NCI-H2196 treated with DMSO at 0.1 percent for 48 hours (cell line): ENCODE results near the gene RCBTB2.
"Not testable (repeated sequence)": the region's sequence is repeated elsewhere in the genome, so short reads cannot be mapped to it uniquely, and the experiment has no call there.

Experiments
- DNase-seq: peaks from one replicate; lab custom pipeline; 2025; ENCODE audit not compliant: unreplicated experiment; lab: John Stamatoyannopoulos, UW

The RCBTB2 gene

DNA sequence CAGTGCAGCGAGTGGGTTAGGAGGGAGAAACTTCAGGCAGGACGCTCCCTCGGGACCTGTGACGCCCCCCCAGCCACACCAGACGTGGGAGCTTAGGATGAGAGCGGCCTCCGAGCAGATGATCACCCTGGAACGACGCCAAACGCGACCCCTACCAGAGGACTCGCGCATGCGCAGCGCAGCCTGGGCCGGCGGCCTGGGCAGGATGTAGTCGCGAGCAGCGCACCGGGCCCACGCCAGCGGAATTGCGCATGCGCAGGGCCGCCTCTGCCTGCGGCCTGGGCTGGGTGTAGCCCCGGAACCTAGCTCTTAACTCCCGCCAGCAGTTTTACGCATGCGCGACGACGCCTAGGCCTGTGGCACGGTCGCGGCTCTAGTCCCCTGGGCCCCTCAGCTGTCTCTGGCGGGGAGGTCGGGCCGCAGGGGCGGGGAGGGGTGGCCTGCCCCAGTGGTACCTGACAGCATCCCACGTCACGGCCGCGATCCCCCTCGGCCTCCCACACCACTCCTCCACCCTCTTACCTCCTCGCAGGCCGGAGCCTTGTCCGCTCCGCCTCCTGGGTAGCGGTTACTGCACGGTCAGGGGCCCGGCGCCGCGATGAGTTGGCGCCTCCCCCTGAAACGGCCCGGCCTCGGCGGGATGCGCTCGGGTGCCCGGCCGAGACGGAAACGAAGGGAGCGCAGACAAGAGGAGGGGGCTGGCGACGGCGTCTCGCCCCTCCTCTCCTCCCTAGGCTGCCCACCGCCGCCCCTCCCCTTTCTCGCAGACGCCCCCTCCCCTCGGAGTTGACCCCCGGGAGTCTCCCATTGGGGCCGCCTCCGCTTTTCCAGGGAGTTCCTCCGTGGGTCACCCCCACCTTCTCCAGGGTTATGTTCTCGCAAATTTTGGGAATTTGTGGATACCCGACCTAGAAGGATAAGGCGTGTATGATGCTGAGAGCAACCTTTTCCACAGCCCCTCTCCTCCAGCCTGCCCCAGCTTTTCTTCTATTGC is at the start of gene RCBTB2:
Gene RCBTB2, minus strand, starts transcription at position 575 of the 994 bp plus-strand sequence. CDS start 11,141 bp downstream, outside the sequence.
- DNase-seq, result peak; percentile 76

DNA sequence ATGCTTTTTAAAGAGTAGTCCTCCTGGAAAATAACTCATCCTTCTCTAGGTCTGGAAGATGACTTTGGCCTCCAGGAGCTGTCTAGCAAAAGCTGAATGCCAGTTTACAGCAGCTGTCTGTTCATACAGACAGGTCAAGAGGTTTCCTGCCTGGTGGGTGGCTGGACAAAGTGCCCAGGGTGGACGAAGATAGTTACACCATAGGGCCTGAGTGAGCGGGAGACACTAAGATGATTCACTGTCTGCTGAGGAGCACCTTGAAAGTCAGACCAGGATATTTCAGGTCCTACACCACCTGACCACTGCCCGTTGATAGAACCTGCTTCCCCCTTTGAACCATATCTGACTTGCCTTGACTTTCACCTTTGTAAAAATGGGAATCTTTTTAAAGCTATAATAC is 49.2 kb upstream of the RCBTB2 start:
- DNase-seq, result no peak

GRCh38 chr13:48580896-48581295 is 48.0 kb upstream of the RCBTB2 start:
- DNase-seq, result no peak

DNA sequence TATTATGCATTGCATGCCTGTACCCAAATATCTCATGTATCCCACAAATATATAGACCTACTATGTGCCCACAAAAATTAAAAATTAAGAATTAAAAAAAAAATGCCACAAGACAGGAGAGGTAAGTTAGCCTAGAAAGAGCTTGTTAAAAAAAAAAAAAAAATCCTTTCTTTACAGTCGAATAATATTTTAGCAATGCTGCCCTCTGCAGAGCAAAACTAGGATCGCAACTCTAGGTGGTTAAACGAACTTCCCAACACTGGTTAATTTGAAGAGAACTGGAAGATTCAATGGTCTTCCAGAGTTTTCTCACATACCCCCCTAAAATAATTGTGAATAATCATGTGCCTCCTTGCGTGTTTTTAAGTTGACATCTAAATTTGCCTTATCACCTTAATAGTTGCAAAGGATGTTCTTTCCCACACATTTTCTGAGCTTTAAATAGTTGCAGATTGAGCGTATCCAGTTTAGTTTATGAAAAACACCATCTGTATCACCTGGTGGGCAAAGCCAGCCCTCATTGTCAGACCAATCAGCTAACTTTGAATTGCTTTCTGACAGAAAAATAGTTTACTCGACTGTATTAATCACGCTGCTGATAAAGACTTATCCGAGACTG is 47.4 kb upstream of the RCBTB2 start:
- DNase-seq, result no peak

- not testable (repeated sequence) for DNase-seq
These were observed 47.0 kb upstream of the RCBTB2 start for GRCh38 chr13:48579919-48580180.

DNA sequence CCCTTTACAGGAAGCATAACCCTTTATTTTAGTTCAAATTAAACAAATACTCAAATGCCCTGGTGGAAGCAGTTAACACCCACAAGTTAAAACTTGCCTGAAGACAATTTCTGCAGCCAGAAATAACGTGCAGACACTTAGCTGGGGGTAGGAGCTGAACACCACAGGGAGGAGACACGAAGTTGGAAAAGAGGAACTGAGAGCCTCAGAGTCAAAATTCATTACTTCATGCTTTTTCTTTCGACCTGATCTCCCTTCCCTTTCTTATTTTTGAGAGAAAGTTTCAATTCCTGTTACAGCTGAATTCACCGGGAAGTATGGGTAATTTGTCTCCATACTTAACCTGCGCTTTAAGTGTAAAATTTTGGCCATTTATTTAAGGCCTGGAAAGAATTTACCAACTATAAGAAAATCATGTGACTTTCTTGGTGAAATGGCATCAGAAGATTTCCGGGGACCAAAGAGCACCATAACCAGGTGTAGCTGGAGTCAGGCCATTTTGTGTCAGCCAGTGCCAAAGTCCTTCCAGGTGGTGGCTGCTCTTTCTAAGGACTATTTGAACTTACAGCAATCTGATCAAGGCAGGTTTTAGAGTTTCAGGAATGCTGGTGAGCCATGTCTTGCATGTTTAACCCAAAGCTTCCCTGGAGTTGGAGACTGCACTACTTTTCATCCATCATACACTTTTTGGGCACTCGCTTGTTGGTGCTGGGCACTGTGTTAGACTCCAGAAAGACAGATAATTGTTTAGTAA is 46.5 kb upstream of the RCBTB2 start:
- DNase-seq, result no peak

DNA sequence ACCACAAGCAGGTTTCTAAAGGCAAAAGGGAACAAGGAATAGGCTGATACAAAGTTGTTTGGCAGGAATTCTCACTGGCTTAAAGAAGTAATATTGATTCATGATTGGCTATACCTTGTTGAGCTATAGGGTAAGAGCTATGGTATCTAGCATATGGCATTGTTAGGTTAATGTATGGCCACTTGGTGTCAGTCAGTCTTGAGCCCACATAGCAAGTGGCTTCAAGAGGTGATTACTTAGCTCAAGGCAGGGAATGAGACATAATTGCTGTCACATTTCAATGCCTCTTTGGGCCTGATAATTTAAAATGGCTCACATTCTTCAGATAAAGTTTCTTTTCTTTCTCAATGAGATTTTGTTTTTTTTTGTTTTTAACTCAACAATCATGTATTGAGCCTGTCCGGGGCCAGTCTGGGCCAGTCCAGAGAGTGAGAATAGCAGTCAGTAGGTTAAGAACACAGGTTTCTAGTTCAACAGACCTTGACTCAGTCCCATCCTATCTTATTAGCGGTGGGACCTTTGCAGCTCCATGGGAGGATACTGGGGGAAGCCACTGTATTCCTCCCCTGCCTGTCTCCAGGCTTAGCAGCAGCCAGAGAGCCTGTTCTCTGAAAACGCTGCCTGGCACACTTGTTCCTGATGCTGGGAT is 45.8 kb upstream of the RCBTB2 start:
- no peak for DNase-seq

- no peak for DNase-seq
These were observed 43.6 kb upstream of the RCBTB2 start for GRCh38 chr13:48576448-48577010.

- DNase-seq, result no peak
These were observed 42.2 kb upstream of the RCBTB2 start for GRCh38 chr13:48575031-48575430.

DNA sequence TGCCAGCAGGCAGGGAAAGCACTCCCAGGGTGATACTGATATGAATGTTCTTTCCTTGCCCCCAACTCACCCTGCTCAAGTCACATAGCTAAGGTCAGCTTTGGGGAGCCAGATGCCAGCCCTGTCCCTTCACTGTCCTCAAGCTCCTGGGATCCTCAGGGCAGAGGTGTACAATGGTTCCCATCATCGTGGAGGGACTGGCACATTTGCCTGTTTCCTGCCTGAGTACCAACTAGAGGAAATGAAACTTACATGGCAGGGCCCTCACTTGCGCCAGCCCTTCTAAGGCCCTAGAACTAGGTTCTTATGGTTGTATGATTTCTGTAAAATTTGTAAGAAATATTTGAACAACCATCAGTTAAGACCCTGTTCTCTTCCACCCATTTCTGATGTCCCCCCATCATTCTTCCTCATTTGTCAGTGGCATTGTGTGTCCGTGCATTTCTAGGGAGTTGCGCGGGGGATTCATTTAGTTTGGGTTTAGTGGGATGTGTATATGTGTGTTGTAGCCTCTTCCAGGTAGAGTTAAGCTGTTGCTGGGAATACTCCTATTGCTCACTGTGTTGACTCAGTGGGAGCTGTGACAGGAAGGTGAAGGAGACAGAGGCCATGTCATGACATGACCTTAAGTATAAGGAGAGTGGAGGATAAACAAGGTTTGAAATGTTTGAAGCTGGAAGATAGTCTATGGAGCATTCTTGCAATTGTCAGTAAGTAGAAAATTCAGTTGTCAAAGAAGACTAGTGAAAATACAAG is 41.3 kb upstream of the RCBTB2 start:
- no peak for DNase-seq

- DNase-seq, result no peak
These were observed 40.5 kb upstream of the RCBTB2 start for GRCh38 chr13:48573213-48574007.

DNA sequence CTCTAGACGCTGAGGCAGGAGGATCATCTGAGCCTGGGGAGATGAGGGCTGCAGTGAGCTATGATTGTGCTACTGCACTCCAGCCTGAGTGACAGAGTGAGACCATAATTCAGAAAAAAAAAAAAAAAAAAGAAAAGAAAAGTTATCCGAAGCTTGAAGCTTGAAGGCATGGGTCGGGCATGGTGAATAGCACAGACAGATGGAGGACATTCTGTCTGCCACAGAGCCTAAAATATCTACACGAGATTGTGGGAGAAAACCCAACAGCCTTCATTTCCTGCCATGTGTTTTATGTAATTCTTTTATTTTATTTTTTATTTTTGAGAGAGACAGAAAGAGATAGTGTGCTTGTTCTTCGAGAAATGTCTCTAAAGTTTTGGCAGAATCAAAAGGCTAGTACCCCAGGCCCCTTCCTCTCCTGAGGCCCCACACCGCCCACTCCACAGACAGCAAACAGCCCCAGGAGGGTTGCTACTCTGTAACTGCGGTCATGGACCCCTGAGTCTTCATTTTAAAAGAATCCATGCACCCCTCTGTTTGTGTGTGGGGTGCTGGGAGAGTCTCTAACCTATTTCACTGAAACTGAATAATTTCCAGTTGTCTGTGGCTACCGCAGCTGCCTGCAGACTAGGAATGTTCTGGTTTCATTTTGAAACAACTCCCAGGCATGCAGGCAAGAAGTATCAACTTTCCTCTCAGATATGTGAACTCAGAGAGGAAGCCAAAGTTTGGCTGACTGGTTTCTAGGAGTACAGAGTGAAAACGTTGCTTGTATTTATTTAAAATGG is 38.4 kb upstream of the RCBTB2 start:
- DNase-seq, result no peak

DNA sequence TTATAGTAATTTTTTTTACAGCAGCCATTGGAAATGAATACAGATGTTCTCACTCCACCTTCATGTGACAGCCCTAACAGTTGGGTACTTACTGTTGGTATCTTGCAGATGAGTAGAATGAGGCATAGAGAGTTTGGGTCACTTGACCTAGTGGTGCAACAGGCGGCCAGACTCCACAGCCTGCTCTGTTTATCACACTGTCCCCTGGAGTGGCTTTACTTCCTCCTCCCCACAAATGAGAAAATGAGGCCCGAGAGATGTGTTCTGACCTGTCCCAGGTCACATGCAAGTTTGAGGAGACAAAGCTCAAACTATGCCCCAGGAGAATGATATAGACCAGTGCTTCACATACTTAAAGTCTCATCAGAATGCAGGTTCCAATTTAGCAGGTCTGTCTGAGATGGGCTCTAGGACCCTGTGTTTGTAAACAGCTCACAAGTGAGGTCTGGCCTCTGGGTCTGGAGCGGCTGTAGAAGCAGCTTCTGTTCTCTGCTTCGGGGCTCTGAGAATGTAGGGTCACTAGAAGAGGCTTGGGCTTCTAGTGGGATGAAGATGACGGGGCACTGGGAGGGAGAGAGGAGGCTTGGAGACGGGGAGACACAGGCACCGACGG is 37.4 kb upstream of the RCBTB2 start:
- no peak for DNase-seq

- no peak for DNase-seq
These were observed 36.3 kb upstream of the RCBTB2 start for GRCh38 chr13:48569104-48569666.

DNA sequence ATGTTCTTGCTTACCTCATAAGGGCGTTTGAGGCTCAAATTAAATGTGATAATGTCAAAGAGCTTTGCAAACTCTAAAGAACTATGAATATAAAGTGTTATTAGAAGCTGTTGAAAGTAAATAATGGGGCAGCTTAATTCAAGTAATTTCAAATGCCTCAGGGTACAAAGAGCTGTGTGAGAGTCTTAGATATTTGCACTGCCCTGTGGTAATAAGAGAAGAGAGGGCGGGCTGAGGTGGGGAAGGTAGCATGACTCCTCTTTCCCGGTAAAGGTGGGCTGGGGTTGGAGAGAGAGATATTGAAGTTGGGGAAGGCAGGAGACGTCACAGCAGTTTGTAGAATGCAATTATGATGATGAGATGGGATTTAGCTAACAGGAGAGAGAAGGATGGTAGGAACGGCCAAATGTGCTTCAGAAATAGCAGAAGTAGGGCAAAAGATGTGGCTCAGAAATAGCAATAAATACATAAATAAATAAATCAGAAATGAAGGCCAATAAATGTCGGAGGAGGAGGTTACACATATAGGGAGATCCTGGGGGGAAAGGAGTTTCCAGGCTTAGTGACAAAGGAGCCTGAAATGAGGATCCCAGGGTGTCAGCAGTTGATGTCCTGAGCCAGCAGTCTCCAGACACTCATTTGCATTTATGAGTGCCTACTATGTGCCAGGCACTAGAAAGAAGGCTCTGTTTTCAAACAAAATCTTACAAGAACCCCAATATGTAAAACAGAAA is 35.7 kb upstream of the RCBTB2 start:
- DNase-seq, result no peak

- DNase-seq, result no peak
These were observed 34.9 kb upstream of the RCBTB2 start for GRCh38 chr13:48567515-48568369.
